K562 (cell line): ENCODE results near the gene NASP. TPM values are rescaled to one million over a fixed set of nuclear protein-coding genes. Genes with fewer than 3 reads are reported as not detected.

ENCODE experiments used
- BRF1 ChIP-seq: IDR thresholded peaks from 3 replicates; pipeline ENCODE4 v1.6.1; 2011; ENCODE audit warnings: borderline replicate concordance, mild to moderate bottlenecking; ENCODE audit not compliant: insufficient read length; ENCODE audit errors: extremely low read depth
- CBFA2T2 ChIP-seq: fragments of 450-650 bp; conservative IDR thresholded peaks from 2 replicates; pipeline ENCODE4 v1.6.1; 2017; ENCODE audit warnings: mild to moderate bottlenecking
- FOXK2 ChIP-seq, 2 experiments: fragments of 450-650 bp; IDR thresholded peaks in 1 of 2; conservative IDR thresholded peaks in 1 of 2; 2 replicates each; pipeline ENCODE4 v1.6.1; 2016; ENCODE audit warnings: low read depth in 2 of 2, mild to moderate bottlenecking in 1 of 2
- FOXM1 ChIP-seq, 2 experiments: fragments of 450-650 bp in 1 of 2; sonication (generic) in 1 of 2; formaldehyde crosslinking in 1 of 2; IDR thresholded peaks; 2 replicates each; pipeline versions ENCODE4 v1.6.1 to v1.9.0; 2017 to 2022; ENCODE audit warnings: low read depth in 2 of 2, mild to moderate bottlenecking in 2 of 2, missing genetic modification reagents in 1 of 2, moderate library complexity in 1 of 2
- LEF1 ChIP-seq: fragments of 450-650 bp; IDR thresholded peaks from 2 replicates; pipeline ENCODE4 v1.6.1; 2016; ENCODE audit warnings: mild to moderate bottlenecking
- MTA2 ChIP-seq: fragments of 450-650 bp; IDR thresholded peaks from 2 replicates; pipeline ENCODE4 v1.6.1; 2016; ENCODE audit warnings: low read depth
- PHF21A ChIP-seq: fragments of 450-650 bp; IDR thresholded peaks from 2 replicates; pipeline ENCODE4 v1.6.1; 2017; ENCODE audit warnings: low read depth, borderline replicate concordance
- POLR2AphosphoS5 ChIP-seq: IDR thresholded peaks from 2 replicates; pipeline ENCODE4 v1.6.1; 2011; ENCODE audit warnings: mild to moderate bottlenecking, low read depth, low read length, moderate library complexity; ENCODE audit not compliant: control insufficient read depth, insufficient read depth
- SMARCC2 ChIP-seq: fragments of 450-650 bp; IDR thresholded peaks from 2 replicates; pipeline ENCODE4 v1.6.1; 2017; ENCODE audit warnings: antibody characterized with exemption, moderate library complexity, mild to moderate bottlenecking, low read depth
- TRIM24 ChIP-seq, 2 experiments: fragments of 450-650 bp; IDR thresholded peaks; 2 replicates each; pipeline ENCODE4 v1.6.1; 2016
- ZNF77 ChIP-seq: fragments of 250-450 bp; sonication (Bioruptor Pico); IDR thresholded peaks from 2 replicates; pipeline ENCODE4 v1.5.0; 2020
- polyA plus RNA-seq, 8 experiments: library from polyadenylated mRNA; depleted of rRNA in 4 of 8; stranded (reverse) in 5 of 8; unstranded in 3 of 8; fragments of >200 nt; fragmentation: Nextera tagmentation in 2 of 8; fragmentation: Illumina TruSeq in 1 of 8; extraction: Ambion mirVana in 2 of 8; extraction: Trizol in 1 of 8; gene quantifications; 2 replicates each; pipeline versions ENCODE4 v1.2.1 to v1.2.3, GENCODE V29; 2011 to 2014; ENCODE audit warnings: inconsistent platforms in 1 of 8, missing spikeins in 1 of 8
- total RNA-seq, 7 experiments: library from RNA; depleted of rRNA in 6 of 7; stranded (reverse); fragments of >200 nt in 6 of 7; fragmentation: Illumina TruSeq in 2 of 7; extraction: Trizol in 2 of 7; gene quantifications; 2 replicates each; pipeline versions ENCODE4 v1.2.1 to v1.2.3, GENCODE V29; 2011 to 2021; ENCODE audit warnings: low replicate concordance in 1 of 7
- TF ChIP-seq, protein P1 (sequence below): fragments of 250-450 bp; sonication (Bioruptor Pico); IDR thresholded peaks from 2 replicates; pipeline ENCODE4 v1.5.0; 2021; ENCODE audit warnings: mild to moderate bottlenecking, borderline replicate concordance
- TF ChIP-seq, protein P2 (sequence below): fragments of 450-650 bp; IDR thresholded peaks from 2 replicates; pipeline ENCODE4 v1.6.1; 2016; ENCODE audit warnings: mild to moderate bottlenecking, moderate library complexity
- TF ChIP-seq, protein P3 (sequence below): fragments of 250-450 bp; sonication (Bioruptor Pico); IDR thresholded peaks from 2 replicates; pipeline ENCODE4 v1.8.0; 2021; ENCODE audit warnings: moderate library complexity, mild to moderate bottlenecking, inconsistent platforms

The NASP gene
- total and polyA plus RNA-seq, 9 of the 15 experiments (the other 6 are each of a cell fraction or from before 2014, with no cell fraction given): 199 to 578 (median 419) TPM

DNA sequence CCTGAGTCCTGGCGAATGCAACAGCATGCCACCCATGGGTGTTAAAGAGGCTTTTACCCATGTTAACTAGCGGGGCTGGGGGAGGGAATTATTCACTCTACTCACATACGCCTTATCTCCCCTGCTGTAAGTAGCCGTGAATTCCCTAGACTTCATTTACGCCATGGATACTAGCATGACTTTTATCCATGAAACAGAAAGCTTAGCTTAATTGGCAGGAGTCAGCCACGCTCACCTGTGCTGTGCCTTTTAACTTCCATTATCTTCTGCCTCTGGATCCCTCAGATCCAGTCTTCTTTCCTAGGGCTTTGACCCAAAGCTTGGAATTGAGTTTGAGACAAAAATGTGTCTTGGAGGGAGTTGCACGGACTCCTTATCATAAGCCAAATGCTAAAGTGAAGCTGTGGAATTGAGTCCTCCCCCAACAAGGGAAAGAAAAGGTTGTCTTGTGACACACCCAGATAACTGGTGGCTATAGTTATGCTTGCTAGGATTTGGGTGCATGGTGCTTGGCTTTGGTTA, 9.7 kb upstream of the NASP start (continued):
- TF ChIP-seq, protein P1, sequence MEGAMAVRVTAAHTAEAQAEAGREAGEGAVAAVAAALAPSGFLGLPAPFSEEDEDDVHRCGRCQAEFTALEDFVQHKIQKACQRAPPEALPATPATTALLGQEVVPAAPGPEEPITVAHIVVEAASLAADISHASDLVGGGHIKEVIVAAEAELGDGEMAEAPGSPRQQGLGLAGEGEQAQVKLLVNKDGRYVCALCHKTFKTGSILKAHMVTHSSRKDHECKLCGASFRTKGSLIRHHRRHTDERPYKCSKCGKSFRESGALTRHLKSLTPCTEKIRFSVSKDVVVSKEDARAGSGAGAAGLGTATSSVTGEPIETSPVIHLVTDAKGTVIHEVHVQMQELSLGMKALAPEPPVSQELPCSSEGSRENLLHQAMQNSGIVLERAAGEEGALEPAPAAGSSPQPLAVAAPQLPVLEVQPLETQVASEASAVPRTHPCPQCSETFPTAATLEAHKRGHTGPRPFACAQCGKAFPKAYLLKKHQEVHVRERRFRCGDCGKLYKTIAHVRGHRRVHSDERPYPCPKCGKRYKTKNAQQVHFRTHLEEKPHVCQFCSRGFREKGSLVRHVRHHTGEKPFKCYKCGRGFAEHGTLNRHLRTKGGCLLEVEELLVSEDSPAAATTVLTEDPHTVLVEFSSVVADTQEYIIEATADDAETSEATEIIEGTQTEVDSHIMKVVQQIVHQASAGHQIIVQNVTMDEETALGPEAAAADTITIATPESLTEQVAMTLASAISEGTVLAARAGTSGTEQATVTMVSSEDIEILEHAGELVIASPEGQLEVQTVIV (CRISPR knock-in tag): peak; percentile 86; the same call in 1 of the 2 replicates
- TF ChIP-seq PHF21A: peak; percentile 68; the same call in 1 of the 2 replicates
- TF ChIP-seq BRF1: no peak
- TF ChIP-seq FOXK2 (conservative IDR thresholded peaks at IDR 0.05 in 1 of 2, IDR thresholded peaks at IDR 0.05 in 1 of 2; ENCODE audit: low read depth in 2 of 2): peak; percentile 18 to 36; a peak in 1 of 4 replicates
- TF ChIP-seq, protein P2, sequence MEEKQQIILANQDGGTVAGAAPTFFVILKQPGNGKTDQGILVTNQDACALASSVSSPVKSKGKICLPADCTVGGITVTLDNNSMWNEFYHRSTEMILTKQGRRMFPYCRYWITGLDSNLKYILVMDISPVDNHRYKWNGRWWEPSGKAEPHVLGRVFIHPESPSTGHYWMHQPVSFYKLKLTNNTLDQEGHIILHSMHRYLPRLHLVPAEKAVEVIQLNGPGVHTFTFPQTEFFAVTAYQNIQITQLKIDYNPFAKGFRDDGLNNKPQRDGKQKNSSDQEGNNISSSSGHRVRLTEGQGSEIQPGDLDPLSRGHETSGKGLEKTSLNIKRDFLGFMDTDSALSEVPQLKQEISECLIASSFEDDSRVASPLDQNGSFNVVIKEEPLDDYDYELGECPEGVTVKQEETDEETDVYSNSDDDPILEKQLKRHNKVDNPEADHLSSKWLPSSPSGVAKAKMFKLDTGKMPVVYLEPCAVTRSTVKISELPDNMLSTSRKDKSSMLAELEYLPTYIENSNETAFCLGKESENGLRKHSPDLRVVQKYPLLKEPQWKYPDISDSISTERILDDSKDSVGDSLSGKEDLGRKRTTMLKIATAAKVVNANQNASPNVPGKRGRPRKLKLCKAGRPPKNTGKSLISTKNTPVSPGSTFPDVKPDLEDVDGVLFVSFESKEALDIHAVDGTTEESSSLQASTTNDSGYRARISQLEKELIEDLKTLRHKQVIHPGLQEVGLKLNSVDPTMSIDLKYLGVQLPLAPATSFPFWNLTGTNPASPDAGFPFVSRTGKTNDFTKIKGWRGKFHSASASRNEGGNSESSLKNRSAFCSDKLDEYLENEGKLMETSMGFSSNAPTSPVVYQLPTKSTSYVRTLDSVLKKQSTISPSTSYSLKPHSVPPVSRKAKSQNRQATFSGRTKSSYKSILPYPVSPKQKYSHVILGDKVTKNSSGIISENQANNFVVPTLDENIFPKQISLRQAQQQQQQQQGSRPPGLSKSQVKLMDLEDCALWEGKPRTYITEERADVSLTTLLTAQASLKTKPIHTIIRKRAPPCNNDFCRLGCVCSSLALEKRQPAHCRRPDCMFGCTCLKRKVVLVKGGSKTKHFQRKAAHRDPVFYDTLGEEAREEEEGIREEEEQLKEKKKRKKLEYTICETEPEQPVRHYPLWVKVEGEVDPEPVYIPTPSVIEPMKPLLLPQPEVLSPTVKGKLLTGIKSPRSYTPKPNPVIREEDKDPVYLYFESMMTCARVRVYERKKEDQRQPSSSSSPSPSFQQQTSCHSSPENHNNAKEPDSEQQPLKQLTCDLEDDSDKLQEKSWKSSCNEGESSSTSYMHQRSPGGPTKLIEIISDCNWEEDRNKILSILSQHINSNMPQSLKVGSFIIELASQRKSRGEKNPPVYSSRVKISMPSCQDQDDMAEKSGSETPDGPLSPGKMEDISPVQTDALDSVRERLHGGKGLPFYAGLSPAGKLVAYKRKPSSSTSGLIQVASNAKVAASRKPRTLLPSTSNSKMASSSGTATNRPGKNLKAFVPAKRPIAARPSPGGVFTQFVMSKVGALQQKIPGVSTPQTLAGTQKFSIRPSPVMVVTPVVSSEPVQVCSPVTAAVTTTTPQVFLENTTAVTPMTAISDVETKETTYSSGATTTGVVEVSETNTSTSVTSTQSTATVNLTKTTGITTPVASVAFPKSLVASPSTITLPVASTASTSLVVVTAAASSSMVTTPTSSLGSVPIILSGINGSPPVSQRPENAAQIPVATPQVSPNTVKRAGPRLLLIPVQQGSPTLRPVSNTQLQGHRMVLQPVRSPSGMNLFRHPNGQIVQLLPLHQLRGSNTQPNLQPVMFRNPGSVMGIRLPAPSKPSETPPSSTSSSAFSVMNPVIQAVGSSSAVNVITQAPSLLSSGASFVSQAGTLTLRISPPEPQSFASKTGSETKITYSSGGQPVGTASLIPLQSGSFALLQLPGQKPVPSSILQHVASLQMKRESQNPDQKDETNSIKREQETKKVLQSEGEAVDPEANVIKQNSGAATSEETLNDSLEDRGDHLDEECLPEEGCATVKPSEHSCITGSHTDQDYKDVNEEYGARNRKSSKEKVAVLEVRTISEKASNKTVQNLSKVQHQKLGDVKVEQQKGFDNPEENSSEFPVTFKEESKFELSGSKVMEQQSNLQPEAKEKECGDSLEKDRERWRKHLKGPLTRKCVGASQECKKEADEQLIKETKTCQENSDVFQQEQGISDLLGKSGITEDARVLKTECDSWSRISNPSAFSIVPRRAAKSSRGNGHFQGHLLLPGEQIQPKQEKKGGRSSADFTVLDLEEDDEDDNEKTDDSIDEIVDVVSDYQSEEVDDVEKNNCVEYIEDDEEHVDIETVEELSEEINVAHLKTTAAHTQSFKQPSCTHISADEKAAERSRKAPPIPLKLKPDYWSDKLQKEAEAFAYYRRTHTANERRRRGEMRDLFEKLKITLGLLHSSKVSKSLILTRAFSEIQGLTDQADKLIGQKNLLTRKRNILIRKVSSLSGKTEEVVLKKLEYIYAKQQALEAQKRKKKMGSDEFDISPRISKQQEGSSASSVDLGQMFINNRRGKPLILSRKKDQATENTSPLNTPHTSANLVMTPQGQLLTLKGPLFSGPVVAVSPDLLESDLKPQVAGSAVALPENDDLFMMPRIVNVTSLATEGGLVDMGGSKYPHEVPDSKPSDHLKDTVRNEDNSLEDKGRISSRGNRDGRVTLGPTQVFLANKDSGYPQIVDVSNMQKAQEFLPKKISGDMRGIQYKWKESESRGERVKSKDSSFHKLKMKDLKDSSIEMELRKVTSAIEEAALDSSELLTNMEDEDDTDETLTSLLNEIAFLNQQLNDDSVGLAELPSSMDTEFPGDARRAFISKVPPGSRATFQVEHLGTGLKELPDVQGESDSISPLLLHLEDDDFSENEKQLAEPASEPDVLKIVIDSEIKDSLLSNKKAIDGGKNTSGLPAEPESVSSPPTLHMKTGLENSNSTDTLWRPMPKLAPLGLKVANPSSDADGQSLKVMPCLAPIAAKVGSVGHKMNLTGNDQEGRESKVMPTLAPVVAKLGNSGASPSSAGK: no peak
- 0 out of 2 replicates have a peak, but pooled peaks have one; percentile 39 for TF ChIP-seq POLR2AphosphoS5
- TF ChIP-seq FOXM1 (IDR thresholded peaks at IDR 0.05; ENCODE audit: low read depth): peak; percentile 23; the same call in 1 of the 2 replicates
- no peak for TF ChIP-seq FOXM1 (CRISPR knock-in tag; IDR thresholded peaks at IDR 0.05; ENCODE audit: low read depth)
- peak; percentile 85; the same call in 1 of the 2 replicates for TF ChIP-seq LEF1
- TF ChIP-seq MTA2: peak; percentile 48; the same call in 1 of the 2 replicates
- TF ChIP-seq ZNF77 (CRISPR knock-in tag): no peak
- TF ChIP-seq TRIM24 (IDR thresholded peaks at IDR 0.05): peak in 1 of 2 experiments; percentile 69; a peak in 2 of 4 replicates
- TF ChIP-seq CBFA2T2: peak; percentile 64; the same call in 1 of the 2 replicates
- peak; percentile 72 for TF ChIP-seq SMARCC2
- TF ChIP-seq, protein P3, sequence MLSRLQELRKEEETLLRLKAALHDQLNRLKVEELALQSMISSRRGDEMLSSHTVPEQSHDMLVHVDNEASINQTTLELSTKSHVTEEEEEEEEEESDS: no peak
